GM23338 (cell line): ENCODE measurements around the gene ZNF775. TPM values are rescaled to one million over a fixed set of nuclear protein-coding genes. Genes with fewer than 3 reads are reported as not detected.

Experiments
- ATAC-seq: fragments of 200-7000 bp; cut with Tn5 transposase; 3 replicates; pipeline ENCODE4 v1.9.1; 2020
- DNase-seq: peaks from one replicate; pipeline ENCODE4 v3.0.0-alpha.2; 2015; ENCODE audit warnings: low spot score
- H2AFZ ChIP-seq: fragments of 200-600 bp; sonication (generic); 2 replicates; pipeline ENCODE4 v1.8.0; 2016; ENCODE audit warnings: antibody characterized with exemption, mild to moderate bottlenecking, moderate library complexity
- H3F3A ChIP-seq: fragments of 200-600 bp; sonication (generic); replicated peaks from 2 replicates; pipeline ENCODE4 v1.8.0; 2017; ENCODE audit warnings: antibody characterized with exemption, mixed run types, low read depth
- H3K27ac ChIP-seq: fragments of 200-600 bp; sonication (generic); 2 replicates; pipeline ENCODE4 v1.6.1; 2016; ENCODE audit warnings: low read depth
- H3K27me3 ChIP-seq: fragments of 200-600 bp; sonication (generic); 2 replicates; pipeline ENCODE4 v1.8.0; 2016; ENCODE audit warnings: mild to moderate bottlenecking, mixed run types, moderate library complexity; ENCODE audit not compliant: insufficient read depth
- H3K36me3 ChIP-seq: fragments of 200-600 bp; sonication (generic); 2 replicates; pipeline ENCODE4 v1.8.0; 2016; ENCODE audit warnings: mild to moderate bottlenecking; ENCODE audit not compliant: insufficient read depth
- H3K4me1 ChIP-seq: fragments of 200-600 bp; sonication (generic); 2 replicates; pipeline ENCODE4 v1.8.0; 2016; ENCODE audit warnings: mild to moderate bottlenecking, moderate library complexity; ENCODE audit not compliant: insufficient read depth
- H3K4me2 ChIP-seq: fragments of 200-600 bp; sonication (generic); 2 replicates; pipeline ENCODE4 v1.7.1; 2017; ENCODE audit warnings: mixed run types
- H3K4me3 ChIP-seq: fragments of 200-600 bp; sonication (generic); 2 replicates; pipeline ENCODE4 v1.6.1; 2016; ENCODE audit warnings: mixed run types
- H3K79me2 ChIP-seq: fragments of 200-600 bp; sonication (generic); replicated peaks from 2 replicates; pipeline ENCODE4 v1.8.0; 2017; ENCODE audit warnings: mild to moderate bottlenecking; ENCODE audit not compliant: insufficient read depth
- H3K9me2 ChIP-seq: fragments of 200-600 bp; sonication (generic); 2 replicates; pipeline ENCODE4 v1.8.0; 2017; ENCODE audit not compliant: insufficient read depth
- H4K20me1 ChIP-seq: fragments of 200-600 bp; sonication (generic); replicated peaks from 2 replicates; pipeline ENCODE4 v1.8.0; 2017; ENCODE audit warnings: mild to moderate bottlenecking; ENCODE audit not compliant: insufficient read depth
- H3K27ac Mint-ChIP-seq: 2 replicates; pipeline ENCODE4 v1.8.0; 2020; ENCODE audit warnings: inconsistent platforms, mild to moderate bottlenecking, moderate library complexity, mixed read lengths
- H3K27me3 Mint-ChIP-seq: 3 replicates; pipeline ENCODE4 v1.8.0; 2022; ENCODE audit warnings: low read depth, mild to moderate bottlenecking, moderate library complexity, mixed read lengths, inconsistent platforms; ENCODE audit not compliant: insufficient read depth, poor library complexity
- H3K36me3 Mint-ChIP-seq: 3 replicates; pipeline ENCODE4 v1.8.0; 2021; ENCODE audit warnings: low read depth, mild to moderate bottlenecking, inconsistent platforms, moderate library complexity, mixed read lengths
- H3K4me1 Mint-ChIP-seq: 3 replicates; pipeline ENCODE4 v1.8.0; 2020; ENCODE audit warnings: mild to moderate bottlenecking, inconsistent platforms, mixed read lengths
- H3K4me3 Mint-ChIP-seq: 3 replicates; pipeline ENCODE4 v1.8.0; 2021; ENCODE audit warnings: moderate library complexity, mild to moderate bottlenecking, inconsistent platforms, mixed read lengths
- H3K9me3 Mint-ChIP-seq: 3 replicates; pipeline ENCODE4 v1.8.0; 2020; ENCODE audit warnings: moderate library complexity, mild to moderate bottlenecking, inconsistent platforms, mixed read lengths
- CTCF ChIP-seq, 2 experiments: fragments of 200-600 bp in 1 of 2; sonication (generic) in 1 of 2; conservative IDR thresholded peaks; 2 replicates each; pipeline versions ENCODE4 v1.5.1 to v1.6.1; 2016 to 2017; ENCODE audit warnings: antibody characterized with exemption in 2 of 2, low read depth in 2 of 2, mild to moderate bottlenecking in 2 of 2, moderate library complexity in 1 of 2
- EZH2 ChIP-seq: fragments of 200-600 bp; sonication (generic); IDR thresholded peaks from one replicate; pipeline ENCODE4 v1.8.0; 2017; ENCODE audit warnings: antibody characterized with exemption, mild to moderate bottlenecking, low read depth; ENCODE audit not compliant: unreplicated experiment
- EZH2phosphoT487 ChIP-seq: fragments of 200-600 bp; sonication (generic); IDR thresholded peaks from one replicate; pipeline ENCODE4 v1.8.1; 2018; ENCODE audit warnings: antibody characterized with exemption; ENCODE audit not compliant: unreplicated experiment
- JUNB ChIP-seq: IDR thresholded peaks from one replicate; pipeline ENCODE4 v1.6.1; 2016; ENCODE audit warnings: antibody characterized with exemption; ENCODE audit not compliant: unreplicated experiment
- NANOG ChIP-seq: IDR thresholded peaks from 2 replicates; pipeline ENCODE4 v1.6.1; 2016; ENCODE audit warnings: antibody characterized with exemption, borderline replicate concordance
- ZNF114 ChIP-seq: fragments of 250-450 bp; sonication (Bioruptor Pico); IDR thresholded peaks from 2 replicates; pipeline ENCODE4 v1.5.0; 2020; ENCODE audit warnings: mild to moderate bottlenecking, moderate library complexity
- polyA plus RNA-seq: library from polyadenylated mRNA; unstranded; fragments of >200 nt; fragmentation: Nextera tagmentation; extraction: Ambion mirVana; gene quantifications from 2 replicates; pipeline ENCODE4 v1.2.1, GENCODE V29; 2016
- total RNA-seq: library from RNA; depleted of rRNA; stranded (reverse); fragments of >200 nt; shearing (Covaris generic); gene quantifications from 2 replicates; pipeline ENCODE4 v1.2.3, GENCODE V29; 2014
- TF ChIP-seq, protein P1 (sequence below): fragments of 250-450 bp; sonication (Bioruptor Pico); IDR thresholded peaks from 2 replicates; pipeline ENCODE4 v1.5.0; 2020; ENCODE audit warnings: mild to moderate bottlenecking, moderate library complexity

The ZNF775 gene
- total and polyA plus RNA-seq, 2 experiments from 2014 or later: 4.5 to 38.2 TPM

GRCh38 chr7:150381096-150381495 is 2.0 kb downstream of the ZNF775 start (continued):
- no peak for TF ChIP-seq CTCF (conservative IDR thresholded peaks at IDR 0.05; ENCODE audit: low read depth in 2 of 2)

- no peak for ATAC-seq
- H3K27ac ChIP-seq: no peak overlapping the region
These were observed 2.6 kb downstream of the ZNF775 start for GRCh38 chr7:150381785-150382122.

More at GRCh38 chr7:150381785-150382122, 2.6 kb downstream of the ZNF775 start:
- Mint-ChIP-seq H3K4me1 (peaks cover 80% of the 10 kb centered on the region), H3K27me3 (peaks cover 26% of the 10 kb centered on the region), H3K27ac (no peak overlapping the region; the same call in 1 of the 2 replicates), H3K9me3 (no peaks in the 10 kb centered on the region), H3K36me3 (peaks cover 19% of the 10 kb centered on the region), H3K4me3 (no peak overlapping the region)
- Histone ChIP-seq H3K27me3 (no peaks in the 10 kb centered on the region), H3K9me2 (no peaks in the 10 kb centered on the region), H4K20me1 (no peaks in the 10 kb centered on the region; the same call in none of the 2 replicates), H3K4me2 (peak overlapping the region; percentile 77; the same call in 1 of the 2 replicates), H3K4me1 (peaks cover 77% of the 10 kb centered on the region), H3K4me3 (no peak overlapping the region), H3F3A (peaks cover 44% of the 10 kb centered on the region), H3K36me3 (no peaks in the 10 kb centered on the region), H2AFZ (no peak overlapping the region), H3K79me2 (peaks cover 63% of the 10 kb centered on the region)
- TF ChIP-seq, protein P1, sequence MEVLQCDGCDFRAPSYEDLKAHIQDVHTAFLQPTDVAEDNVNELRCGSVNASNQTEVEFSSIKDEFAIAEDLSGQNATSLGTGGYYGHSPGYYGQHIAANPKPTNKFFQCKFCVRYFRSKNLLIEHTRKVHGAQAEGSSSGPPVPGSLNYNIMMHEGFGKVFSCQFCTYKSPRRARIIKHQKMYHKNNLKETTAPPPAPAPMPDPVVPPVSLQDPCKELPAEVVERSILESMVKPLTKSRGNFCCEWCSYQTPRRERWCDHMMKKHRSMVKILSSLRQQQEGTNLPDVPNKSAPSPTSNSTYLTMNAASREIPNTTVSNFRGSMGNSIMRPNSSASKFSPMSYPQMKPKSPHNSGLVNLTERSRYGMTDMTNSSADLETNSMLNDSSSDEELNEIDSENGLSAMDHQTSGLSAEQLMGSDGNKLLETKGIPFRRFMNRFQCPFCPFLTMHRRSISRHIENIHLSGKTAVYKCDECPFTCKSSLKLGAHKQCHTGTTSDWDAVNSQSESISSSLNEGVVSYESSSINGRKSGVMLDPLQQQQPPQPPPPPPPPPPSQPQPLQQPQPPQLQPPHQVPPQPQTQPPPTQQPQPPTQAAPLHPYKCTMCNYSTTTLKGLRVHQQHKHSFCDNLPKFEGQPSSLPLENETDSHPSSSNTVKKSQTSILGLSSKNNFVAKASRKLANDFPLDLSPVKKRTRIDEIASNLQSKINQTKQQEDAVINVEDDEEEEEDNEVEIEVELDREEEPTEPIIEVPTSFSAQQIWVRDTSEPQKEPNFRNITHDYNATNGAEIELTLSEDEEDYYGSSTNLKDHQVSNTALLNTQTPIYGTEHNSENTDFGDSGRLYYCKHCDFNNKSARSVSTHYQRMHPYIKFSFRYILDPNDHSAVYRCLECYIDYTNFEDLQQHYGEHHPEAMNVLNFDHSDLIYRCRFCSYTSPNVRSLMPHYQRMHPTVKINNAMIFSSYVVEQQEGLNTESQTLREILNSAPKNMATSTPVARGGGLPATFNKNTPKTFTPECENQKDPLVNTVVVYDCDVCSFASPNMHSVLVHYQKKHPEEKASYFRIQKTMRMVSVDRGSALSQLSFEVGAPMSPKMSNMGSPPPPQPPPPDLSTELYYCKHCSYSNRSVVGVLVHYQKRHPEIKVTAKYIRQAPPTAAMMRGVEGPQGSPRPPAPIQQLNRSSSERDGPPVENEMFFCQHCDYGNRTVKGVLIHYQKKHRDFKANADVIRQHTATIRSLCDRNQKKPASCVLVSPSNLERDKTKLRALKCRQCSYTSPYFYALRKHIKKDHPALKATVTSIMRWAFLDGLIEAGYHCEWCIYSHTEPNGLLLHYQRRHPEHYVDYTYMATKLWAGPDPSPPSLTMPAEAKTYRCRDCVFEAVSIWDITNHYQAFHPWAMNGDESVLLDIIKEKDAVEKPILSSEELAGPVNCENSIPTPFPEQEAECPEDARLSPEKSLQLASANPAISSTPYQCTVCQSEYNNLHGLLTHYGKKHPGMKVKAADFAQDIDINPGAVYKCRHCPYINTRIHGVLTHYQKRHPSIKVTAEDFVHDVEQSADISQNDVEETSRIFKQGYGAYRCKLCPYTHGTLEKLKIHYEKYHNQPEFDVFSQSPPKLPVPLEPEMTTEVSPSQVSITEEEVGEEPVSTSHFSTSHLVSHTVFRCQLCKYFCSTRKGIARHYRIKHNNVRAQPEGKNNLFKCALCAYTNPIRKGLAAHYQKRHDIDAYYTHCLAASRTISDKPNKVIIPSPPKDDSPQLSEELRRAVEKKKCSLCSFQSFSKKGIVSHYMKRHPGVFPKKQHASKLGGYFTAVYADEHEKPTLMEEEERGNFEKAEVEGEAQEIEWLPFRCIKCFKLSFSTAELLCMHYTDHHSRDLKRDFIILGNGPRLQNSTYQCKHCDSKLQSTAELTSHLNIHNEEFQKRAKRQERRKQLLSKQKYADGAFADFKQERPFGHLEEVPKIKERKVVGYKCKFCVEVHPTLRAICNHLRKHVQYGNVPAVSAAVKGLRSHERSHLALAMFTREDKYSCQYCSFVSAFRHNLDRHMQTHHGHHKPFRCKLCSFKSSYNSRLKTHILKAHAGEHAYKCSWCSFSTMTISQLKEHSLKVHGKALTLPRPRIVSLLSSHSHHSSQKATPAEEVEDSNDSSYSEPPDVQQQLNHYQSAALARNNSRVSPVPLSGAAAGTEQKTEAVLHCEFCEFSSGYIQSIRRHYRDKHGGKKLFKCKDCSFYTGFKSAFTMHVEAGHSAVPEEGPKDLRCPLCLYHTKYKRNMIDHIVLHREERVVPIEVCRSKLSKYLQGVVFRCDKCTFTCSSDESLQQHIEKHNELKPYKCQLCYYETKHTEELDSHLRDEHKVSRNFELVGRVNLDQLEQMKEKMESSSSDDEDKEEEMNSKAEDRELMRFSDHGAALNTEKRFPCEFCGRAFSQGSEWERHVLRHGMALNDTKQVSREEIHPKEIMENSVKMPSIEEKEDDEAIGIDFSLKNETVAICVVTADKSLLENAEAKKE: no peak
- TF ChIP-seq CTCF (conservative IDR thresholded peaks at IDR 0.05; ENCODE audit: low read depth in 2 of 2): no peak
- no peak for TF ChIP-seq ZNF114 (CRISPR knock-in tag)
- TF ChIP-seq EZH2phosphoT487: no peak
- TF ChIP-seq NANOG: no peak
- no peak for TF ChIP-seq JUNB
- TF ChIP-seq EZH2: no peak
- DNase-seq: no peak
